Amniotic stem cell (primary cell): ENCODE measurements around the gene SDK2.

Experiments
- DNase-seq: peaks from one replicate; lab custom pipeline; 2025; lab: John Stamatoyannopoulos, UW

Gene SDK2

GRCh38 chr17:73364155-73364522 lies 280.1 kb downstream of the SDK2 start:
- DNase-seq = no peak

- DNase-seq = no peak
Measured at GRCh38 chr17:73363442-73364154, 280.6 kb downstream of the SDK2 start.

GRCh38 chr17:73362697-73363096 lies 281.5 kb downstream of the SDK2 start:
- no peak for DNase-seq

GRCh38 chr17:73360961-73361761 lies 283.1 kb downstream of the SDK2 start:
- DNase-seq = no peak

- no peak for DNase-seq
Measured at GRCh38 chr17:73359987-73360410, 284.2 kb downstream of the SDK2 start.

GRCh38 chr17:73359352-73359751 lies 284.9 kb downstream of the SDK2 start:
- no peak for DNase-seq

GRCh38 chr17:73358668-73359067 lies 285.6 kb downstream of the SDK2 start:
- no peak for DNase-seq

- no peak for DNase-seq
Measured at GRCh38 chr17:73357981-73358380, 286.3 kb downstream of the SDK2 start.

- DNase-seq = no peak
Measured at GRCh38 chr17:73357318-73357717, 286.9 kb downstream of the SDK2 start.

GRCh38 chr17:73356561-73357170 lies 287.6 kb downstream of the SDK2 start:
- DNase-seq = no peak

GRCh38 chr17:73354423-73355284 lies 289.6 kb downstream of the SDK2 start:
- DNase-seq = no peak

- DNase-seq = no peak
Measured at GRCh38 chr17:73352261-73352660, 292.0 kb downstream of the SDK2 start.

- no peak for DNase-seq
Measured at GRCh38 chr17:73351764-73352163, 292.5 kb downstream of the SDK2 start.

- DNase-seq = no peak
Measured at GRCh38 chr17:73350864-73351263, 293.4 kb downstream of the SDK2 start.

GRCh38 chr17:73349647-73350046 lies 294.6 kb downstream of the SDK2 start:
- no peak for DNase-seq

GRCh38 chr17:73349138-73349537 lies 295.1 kb downstream of the SDK2 start:
- no peak for DNase-seq

- DNase-seq = no peak
Measured at GRCh38 chr17:73348829-73349095, 295.5 kb downstream of the SDK2 start.

- no peak for DNase-seq
Measured at GRCh38 chr17:73348018-73348828, 296.0 kb downstream of the SDK2 start.

- DNase-seq = no peak
Measured at GRCh38 chr17:73347351-73347750, 296.9 kb downstream of the SDK2 start.

- no peak for DNase-seq
Measured at GRCh38 chr17:73346501-73347162, 297.6 kb downstream of the SDK2 start.
